SK-N-MC (cell line): ENCODE data around the gene MAT2B.

ENCODE experiments used
- DNase-seq: peaks from one replicate; pipeline ENCODE4 v3.0.0-alpha.2; 2011; ENCODE audit warnings: low read depth, low spot score
- H3K27ac ChIP-seq: fragments of 200-600 bp; sonication (generic); 2 replicates; pipeline ENCODE4 v1.5.1; 2016; ENCODE audit warnings: mixed run types
- H3K36me3 ChIP-seq: fragments of 200-600 bp; sonication (generic); 2 replicates; pipeline ENCODE4 v1.6.1; 2017; ENCODE audit warnings: antibody characterized with exemption, low read length, mixed read lengths; ENCODE audit not compliant: insufficient read depth
- H3K4me3 ChIP-seq: fragments of 200-600 bp; sonication (generic); 2 replicates; pipeline ENCODE4 v1.5.1; 2016
- H3K9ac ChIP-seq: fragments of 200-600 bp; sonication (generic); 2 replicates; pipeline ENCODE4 v1.8.0; 2017; ENCODE audit warnings: mixed run types, mixed read lengths; ENCODE audit not compliant: insufficient read length
- H3K9me3 ChIP-seq: fragments of 200-600 bp; sonication (generic); 2 replicates; pipeline ENCODE4 v1.6.1; 2017; ENCODE audit warnings: low read depth, mild to moderate bottlenecking, antibody characterized with exemption, low read length, moderate library complexity, mixed read lengths
- EZH2 ChIP-seq: fragments of 200-600 bp; sonication (generic); IDR thresholded peaks from one replicate; pipeline ENCODE4 v1.6.1; 2017; ENCODE audit warnings: antibody characterized with exemption
- FOXP2 ChIP-seq: optimal IDR thresholded peaks from 2 replicates; pipeline ENCODE3; 2011; ENCODE audit warnings: mild to moderate bottlenecking, moderate library complexity; ENCODE audit not compliant: insufficient read depth; ENCODE audit errors: extremely low read length, control extremely low read depth
- POLR2AphosphoS5 ChIP-seq: IDR thresholded peaks from 2 replicates; pipeline ENCODE4 v1.6.1; 2012; ENCODE audit warnings: mild to moderate bottlenecking, low read depth, low read length, borderline replicate concordance

Gene MAT2B

GRCh38 chr5:163496286-163496685, 9.1 kb upstream of the MAT2B start:
- Histone ChIP-seq H3K4me3 (no peak overlapping the region), H3K9me3 (no peaks in the 10 kb centered on the region), H3K27ac (no peak overlapping the region), H3K36me3 (peaks cover 18% of the 10 kb centered on the region), H3K9ac (no peak overlapping the region)
- TF ChIP-seq POLR2AphosphoS5, result no peak
- TF ChIP-seq FOXP2, result no peak
- TF ChIP-seq EZH2, result no peak
- no peak for DNase-seq

GRCh38 chr5:163497315-163497714, 8.1 kb upstream of the MAT2B start:
- Histone ChIP-seq H3K4me3 (no peak overlapping the region), H3K9ac (no peak overlapping the region), H3K9me3 (no peaks in the 10 kb centered on the region), H3K36me3 (peaks cover 11% of the 10 kb centered on the region; the same call in 1 of the 2 replicates), H3K27ac (no peak overlapping the region)
- no peak for DNase-seq
- TF ChIP-seq FOXP2 (no peak), POLR2AphosphoS5 (no peak), EZH2 (no peak)

DNA sequence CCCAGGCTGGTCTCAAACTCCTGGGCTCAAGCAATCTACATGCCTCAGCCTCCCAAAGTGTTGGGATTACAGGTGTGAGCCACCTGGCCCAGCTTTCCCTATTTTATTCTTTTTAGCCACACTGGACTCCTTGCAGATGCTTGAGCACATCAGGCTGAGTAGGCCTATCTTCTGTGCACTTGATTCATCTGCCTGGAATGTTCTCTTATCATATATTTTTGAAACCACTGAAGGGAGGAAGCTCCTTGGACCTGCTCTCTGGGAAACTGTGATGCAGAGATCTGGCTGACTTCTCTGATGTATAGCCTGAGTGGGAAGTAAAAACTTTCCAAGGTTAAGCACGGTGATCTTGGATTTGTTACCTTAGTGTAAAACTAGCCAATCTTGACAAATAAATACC, 6.5 kb upstream of the MAT2B start:
- no peak overlapping the region for H3K27ac ChIP-seq
- TF ChIP-seq FOXP2 (no peak), EZH2 (no peak), POLR2AphosphoS5 (no peak)

DNA sequence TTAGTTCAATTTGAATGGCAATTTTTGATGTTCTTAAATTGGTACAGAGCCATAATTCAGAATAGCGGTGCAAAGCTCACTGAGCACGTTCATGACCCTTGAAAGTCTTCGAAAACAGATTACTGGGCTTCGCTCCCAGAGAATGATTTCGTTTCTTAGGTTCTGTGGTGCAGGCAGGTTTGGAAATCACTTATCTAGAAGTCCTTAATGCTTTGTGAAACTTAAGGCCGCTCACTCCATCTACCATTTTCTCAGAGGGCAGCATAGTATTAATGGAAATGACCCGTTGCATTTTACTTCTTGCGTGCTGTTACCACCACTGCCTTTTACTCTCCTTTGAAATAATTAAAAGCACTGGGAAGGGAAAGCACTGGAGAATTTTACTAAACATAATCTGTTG, 2.9 kb upstream of the MAT2B start:
- Histone ChIP-seq H3K36me3 (no peaks in the 10 kb centered on the region), H3K9me3 (no peaks in the 10 kb centered on the region), H3K4me3 (peak overlapping the region; percentile 93), H3K9ac (peak overlapping the region; percentile 98), H3K27ac (peak overlapping the region; percentile 98)
- TF ChIP-seq FOXP2, result no peak
- no peak for DNase-seq

More for the DNA sequence above, 6.5 kb upstream of the MAT2B start:
- Histone ChIP-seq H3K9me3 (no peaks in the 10 kb centered on the region), H3K36me3 (no peaks in the 10 kb centered on the region), H3K9ac (no peak overlapping the region), H3K4me3 (no peak overlapping the region)
- DNase-seq, result no peak

GRCh38 chr5:163503106-163504078, 2.0 kb upstream of the MAT2B start:
- H3K27ac ChIP-seq, result peak overlapping the region; percentile 98
- no peaks in the 10 kb centered on the region for H3K36me3 ChIP-seq
- H3K9me3 ChIP-seq, result no peaks in the 10 kb centered on the region
- peak overlapping the region; percentile 93 for H3K4me3 ChIP-seq
- DNase-seq, result peak; percentile 92
- TF ChIP-seq FOXP2 (no peak), POLR2AphosphoS5 (peak; percentile 91)
- peak overlapping the region; percentile 98 for H3K9ac ChIP-seq

DNA sequence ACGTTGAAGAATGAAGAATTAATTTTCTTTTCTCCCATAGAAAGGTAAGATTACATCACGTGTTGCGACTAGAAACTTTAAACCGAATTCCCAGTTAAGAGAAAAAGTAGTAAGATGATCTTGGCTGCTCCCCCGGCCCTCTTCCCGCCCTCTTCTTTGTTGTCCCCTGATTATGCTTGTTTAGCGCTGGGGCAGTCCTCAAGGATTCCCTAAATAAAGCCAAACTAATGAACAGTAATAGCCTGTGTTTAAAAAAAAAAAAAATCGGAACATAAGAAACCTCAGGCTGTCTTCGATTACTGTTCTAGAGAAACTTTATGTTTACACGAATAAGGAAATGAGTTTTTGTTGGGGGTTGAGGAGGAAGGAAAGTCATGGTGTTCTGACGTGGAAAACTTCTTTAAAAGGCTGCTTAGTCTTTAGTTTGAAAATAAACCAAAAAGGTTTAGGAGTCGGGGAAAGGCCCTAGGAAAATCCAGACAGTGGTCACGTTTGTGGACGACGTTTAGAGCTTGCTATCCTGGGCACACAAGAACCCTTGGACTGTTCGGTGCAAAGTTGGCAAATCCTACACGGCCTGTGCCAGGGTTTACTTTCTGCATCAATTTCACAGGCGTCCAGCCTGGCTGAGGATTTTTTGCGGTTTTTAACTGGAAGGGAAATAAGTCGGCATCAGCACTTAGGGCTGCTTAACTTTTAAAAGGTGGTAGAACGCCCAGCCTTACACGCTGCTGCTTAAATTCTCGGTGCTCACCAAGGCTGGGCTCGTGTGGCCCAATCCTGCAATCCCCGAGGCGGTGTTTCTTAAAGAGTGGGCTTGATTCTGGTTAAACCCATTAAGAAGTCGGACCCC, 1.1 kb upstream of the MAT2B start:
- Histone ChIP-seq H3K9me3 (no peaks in the 10 kb centered on the region), H3K4me3 (peak overlapping the region; percentile 93), H3K9ac (peak overlapping the region; percentile 98), H3K36me3 (no peaks in the 10 kb centered on the region), H3K27ac (peak overlapping the region; percentile 98)
- TF ChIP-seq POLR2AphosphoS5 (peak; percentile 76), FOXP2 (no peak)
- no peak for DNase-seq

DNA sequence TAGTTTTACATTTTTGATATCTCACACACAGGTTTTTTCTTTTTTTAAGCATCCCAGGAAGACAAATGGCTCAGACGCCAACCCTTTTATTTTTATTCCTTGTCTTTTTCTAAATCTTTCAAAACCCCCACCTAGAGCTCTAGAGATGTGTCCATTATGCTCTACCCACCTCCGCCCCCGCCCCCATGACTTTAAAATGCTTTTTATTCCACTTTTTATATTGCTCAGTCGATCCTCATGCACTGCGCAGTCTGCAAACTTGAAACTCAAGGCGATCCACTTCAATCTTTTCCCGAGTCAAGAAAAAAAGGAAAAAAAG, 411 bp upstream of the MAT2B start:
- Histone ChIP-seq H3K27ac (peak overlapping the region; percentile 98), H3K4me3 (peak overlapping the region; percentile 93), H3K9me3 (no peaks in the 10 kb centered on the region), H3K36me3 (no peaks in the 10 kb centered on the region), H3K9ac (peak overlapping the region; percentile 98)
- TF ChIP-seq POLR2AphosphoS5, result no peak
- no peak for TF ChIP-seq FOXP2
- no peak for TF ChIP-seq EZH2
- DNase-seq, result no peak

DNA sequence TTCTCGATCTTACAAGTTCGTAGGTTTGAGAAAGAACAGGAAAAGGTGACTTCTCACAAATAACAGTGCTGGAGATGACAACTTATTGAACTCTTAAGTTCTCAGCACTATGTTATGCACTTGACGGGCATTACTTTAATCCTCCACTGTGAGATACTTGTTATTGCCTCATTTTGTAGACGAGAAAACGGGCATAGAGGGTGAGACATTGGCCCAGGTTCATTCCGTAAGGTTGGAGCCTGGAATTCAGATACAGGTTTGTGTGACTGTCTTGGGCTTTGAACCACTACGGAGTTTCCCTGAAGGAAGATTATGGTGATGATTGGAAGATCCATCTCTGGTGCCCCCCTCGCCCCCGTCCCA, 657 bp downstream of the MAT2B start:
- H3K36me3 ChIP-seq, result 0 out of 2 replicates have a peak, but pooled peaks cover 3% of the 10 kb centered on the region
- no peak for DNase-seq
- TF ChIP-seq POLR2AphosphoS5, result no peak
- no peak for TF ChIP-seq FOXP2
- no peak for TF ChIP-seq EZH2
- H3K9me3 ChIP-seq, result no peaks in the 10 kb centered on the region
- peak overlapping the region; percentile 63; the same call in 1 of the 2 replicates for H3K27ac ChIP-seq
- H3K9ac ChIP-seq, result peak overlapping the region; percentile 96
- peak overlapping the region; percentile 93 for H3K4me3 ChIP-seq
